ENCODE measurements around the gene HPCAL4. TPM values are rescaled to one million over a fixed set of nuclear protein-coding genes. Genes with fewer than 3 reads are reported as not detected.

Gene HPCAL4
- total RNA-seq, 2 donors from 2014 or later: 0.07 to 0.16 TPM

- Histone ChIP-seq H3K9ac (ENCODE audit: low read depth in 2 of 2, low read length in 2 of 2) (no peak overlapping the region), H3K9me3 (no peaks in the 10 kb centered on the region), H3K4me3 (no peak overlapping the region), H3K27ac (no peak overlapping the region), H3K36me3 (no peaks in the 10 kb centered on the region), H3K4me1 (no peaks in the 10 kb centered on the region), H3K27me3 (no peaks in the 10 kb centered on the region)
- no peak for DNase-seq
- TF ChIP-seq, protein P1, sequence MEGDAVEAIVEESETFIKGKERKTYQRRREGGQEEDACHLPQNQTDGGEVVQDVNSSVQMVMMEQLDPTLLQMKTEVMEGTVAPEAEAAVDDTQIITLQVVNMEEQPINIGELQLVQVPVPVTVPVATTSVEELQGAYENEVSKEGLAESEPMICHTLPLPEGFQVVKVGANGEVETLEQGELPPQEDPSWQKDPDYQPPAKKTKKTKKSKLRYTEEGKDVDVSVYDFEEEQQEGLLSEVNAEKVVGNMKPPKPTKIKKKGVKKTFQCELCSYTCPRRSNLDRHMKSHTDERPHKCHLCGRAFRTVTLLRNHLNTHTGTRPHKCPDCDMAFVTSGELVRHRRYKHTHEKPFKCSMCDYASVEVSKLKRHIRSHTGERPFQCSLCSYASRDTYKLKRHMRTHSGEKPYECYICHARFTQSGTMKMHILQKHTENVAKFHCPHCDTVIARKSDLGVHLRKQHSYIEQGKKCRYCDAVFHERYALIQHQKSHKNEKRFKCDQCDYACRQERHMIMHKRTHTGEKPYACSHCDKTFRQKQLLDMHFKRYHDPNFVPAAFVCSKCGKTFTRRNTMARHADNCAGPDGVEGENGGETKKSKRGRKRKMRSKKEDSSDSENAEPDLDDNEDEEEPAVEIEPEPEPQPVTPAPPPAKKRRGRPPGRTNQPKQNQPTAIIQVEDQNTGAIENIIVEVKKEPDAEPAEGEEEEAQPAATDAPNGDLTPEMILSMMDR (IDR thresholded peaks at IDR 0.05): no peak
- intact Hi-C loops (cut with DNase I): no loop called here
These were observed 9.8 kb upstream of the HPCAL4 start for GRCh38 chr1:39701049-39701439.

DNA sequence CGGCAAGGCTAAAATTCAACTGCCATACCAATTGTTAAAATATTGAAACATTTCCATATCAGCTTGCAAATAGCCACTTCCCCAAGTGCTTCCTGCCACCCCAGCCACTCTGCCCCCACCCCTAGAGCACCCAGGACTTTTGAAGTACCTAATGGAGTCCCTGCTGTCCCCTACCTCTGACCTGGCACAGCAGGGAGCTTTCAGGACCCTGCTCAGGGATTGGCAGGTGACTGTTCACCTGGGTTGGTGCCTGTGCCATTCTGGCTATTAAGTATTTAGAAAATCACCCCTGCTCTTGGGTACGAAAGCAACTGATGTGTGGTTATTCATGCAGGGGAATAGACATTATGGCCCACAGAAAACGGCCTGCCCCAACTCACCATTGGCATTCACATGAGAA is 9.1 kb upstream of the HPCAL4 start:
- Histone ChIP-seq H3K9ac (ENCODE audit: low read depth in 2 of 2, low read length in 2 of 2) (no peak overlapping the region), H3K27ac (no peak overlapping the region), H3K9me3 (no peaks in the 10 kb centered on the region), H3K4me3 (no peak overlapping the region), H3K36me3 (no peaks in the 10 kb centered on the region), H3K27me3 (no peaks in the 10 kb centered on the region), H3K4me1 (no peaks in the 10 kb centered on the region)
- TF ChIP-seq, protein P1 (IDR thresholded peaks at IDR 0.05): no peak
- intact Hi-C loops (cut with DNase I): no loop called here
- no peak for DNase-seq

GRCh38 chr1:39699419-39699818 is 8.2 kb upstream of the HPCAL4 start:
- H3K9me3 ChIP-seq: no peaks in the 10 kb centered on the region
- intact Hi-C loops (cut with DNase I): no loop called here
- H3K27me3 ChIP-seq: no peaks in the 10 kb centered on the region
- no peak overlapping the region for H3K9ac ChIP-seq (ENCODE audit: low read depth in 2 of 2, low read length in 2 of 2)
- H3K36me3 ChIP-seq: no peaks in the 10 kb centered on the region
- TF ChIP-seq, protein P1 (IDR thresholded peaks at IDR 0.05): no peak
- no peaks in the 10 kb centered on the region for H3K4me1 ChIP-seq
- H3K27ac ChIP-seq: no peak overlapping the region
- no peak overlapping the region for H3K4me3 ChIP-seq
- DNase-seq: no peak

DNA sequence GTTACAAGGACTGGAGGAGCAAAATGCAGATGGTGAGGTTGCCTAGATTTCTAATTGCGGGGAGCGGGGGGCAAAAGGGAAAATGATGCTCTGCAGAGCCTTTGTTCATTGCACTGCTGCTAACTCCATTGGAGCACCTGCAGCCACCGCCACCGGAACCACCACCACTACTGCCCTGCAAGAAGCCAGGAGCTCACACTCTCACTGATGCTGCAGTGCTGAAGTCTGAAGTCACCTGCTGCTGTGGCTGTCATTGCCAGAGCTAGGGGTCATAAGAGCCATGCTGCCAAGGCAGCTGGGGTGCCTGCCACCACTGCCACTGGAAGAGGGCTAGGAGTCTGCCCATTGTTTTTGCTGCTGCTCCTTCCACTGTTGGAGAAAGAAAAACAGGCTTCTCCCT is 7.3 kb upstream of the HPCAL4 start:
- Histone ChIP-seq H3K9ac (ENCODE audit: low read depth in 2 of 2, low read length in 2 of 2) (no peak overlapping the region), H3K4me3 (no peak overlapping the region), H3K36me3 (no peaks in the 10 kb centered on the region), H3K4me1 (no peaks in the 10 kb centered on the region), H3K27me3 (no peaks in the 10 kb centered on the region), H3K9me3 (no peaks in the 10 kb centered on the region), H3K27ac (no peak overlapping the region)
- no peak for DNase-seq
- intact Hi-C loops (cut with DNase I): no loop called here
- TF ChIP-seq, protein P1 (IDR thresholded peaks at IDR 0.05): no peak

DNA sequence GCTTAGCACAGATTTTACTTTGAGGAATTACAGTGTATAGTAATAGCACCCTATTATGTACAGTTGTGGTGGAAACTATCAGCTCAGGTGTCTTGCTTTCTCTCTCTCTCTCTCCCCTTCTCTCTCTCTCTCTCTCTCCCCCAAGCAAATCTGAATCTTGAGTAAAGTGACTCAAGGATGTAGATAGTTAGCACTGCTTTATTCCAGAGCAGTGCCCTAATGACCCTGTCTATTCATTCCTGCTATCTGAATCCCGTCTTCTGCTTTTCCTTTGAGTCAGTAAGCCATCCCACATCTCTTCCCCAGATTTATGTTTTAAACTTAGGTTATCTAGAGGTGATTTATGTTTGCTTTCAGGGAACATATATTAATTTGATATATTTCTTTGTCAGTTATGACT is 5.2 kb upstream of the HPCAL4 start:
- intact Hi-C loops (cut with DNase I): no loop called here
- H3K27me3 ChIP-seq: peaks cover 15% of the 10 kb centered on the region
- no peak overlapping the region for H3K27ac ChIP-seq
- TF ChIP-seq, protein P1 (IDR thresholded peaks at IDR 0.05): no peak
- peaks cover 10% of the 10 kb centered on the region for H3K4me1 ChIP-seq
- DNase-seq: no peak
- H3K9me3 ChIP-seq: no peaks in the 10 kb centered on the region
- no peak overlapping the region for H3K4me3 ChIP-seq
- no peaks in the 10 kb centered on the region for H3K36me3 ChIP-seq
- no peak overlapping the region for H3K9ac ChIP-seq (ENCODE audit: low read depth in 2 of 2, low read length in 2 of 2)

DNA sequence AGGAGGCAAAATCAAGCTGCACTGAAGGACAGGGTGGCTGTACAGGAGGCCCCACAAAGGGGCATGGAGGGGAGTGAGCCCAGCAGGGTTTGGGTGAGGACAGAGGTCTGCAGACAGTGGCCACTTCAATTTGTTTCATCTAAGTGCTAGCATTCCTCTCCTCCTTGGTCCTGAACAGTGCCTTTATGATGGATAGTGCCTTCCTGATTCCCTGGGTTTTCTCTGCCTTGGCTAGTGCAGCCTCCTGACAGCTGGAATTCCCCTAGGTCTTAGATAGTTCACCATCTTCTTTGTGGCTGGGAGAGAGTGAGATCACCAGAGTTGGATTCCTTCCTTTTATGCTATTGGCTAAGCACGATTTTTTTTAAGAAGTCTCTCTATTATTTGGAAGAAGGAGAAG is 3.8 kb upstream of the HPCAL4 start:
- TF ChIP-seq, protein P1 (IDR thresholded peaks at IDR 0.05): no peak
- Histone ChIP-seq H3K4me3 (no peak overlapping the region), H3K27ac (no peak overlapping the region), H3K27me3 (peaks cover 15% of the 10 kb centered on the region), H3K36me3 (no peaks in the 10 kb centered on the region), H3K9me3 (no peaks in the 10 kb centered on the region), H3K9ac (ENCODE audit: low read depth in 2 of 2, low read length in 2 of 2) (no peak overlapping the region), H3K4me1 (peaks cover 10% of the 10 kb centered on the region)
- DNase-seq: no peak
- intact Hi-C loops (cut with DNase I): no loop called here
